Measurements from ENCODE around the gene GNA12.

- TF ChIP-seq, protein P1, sequence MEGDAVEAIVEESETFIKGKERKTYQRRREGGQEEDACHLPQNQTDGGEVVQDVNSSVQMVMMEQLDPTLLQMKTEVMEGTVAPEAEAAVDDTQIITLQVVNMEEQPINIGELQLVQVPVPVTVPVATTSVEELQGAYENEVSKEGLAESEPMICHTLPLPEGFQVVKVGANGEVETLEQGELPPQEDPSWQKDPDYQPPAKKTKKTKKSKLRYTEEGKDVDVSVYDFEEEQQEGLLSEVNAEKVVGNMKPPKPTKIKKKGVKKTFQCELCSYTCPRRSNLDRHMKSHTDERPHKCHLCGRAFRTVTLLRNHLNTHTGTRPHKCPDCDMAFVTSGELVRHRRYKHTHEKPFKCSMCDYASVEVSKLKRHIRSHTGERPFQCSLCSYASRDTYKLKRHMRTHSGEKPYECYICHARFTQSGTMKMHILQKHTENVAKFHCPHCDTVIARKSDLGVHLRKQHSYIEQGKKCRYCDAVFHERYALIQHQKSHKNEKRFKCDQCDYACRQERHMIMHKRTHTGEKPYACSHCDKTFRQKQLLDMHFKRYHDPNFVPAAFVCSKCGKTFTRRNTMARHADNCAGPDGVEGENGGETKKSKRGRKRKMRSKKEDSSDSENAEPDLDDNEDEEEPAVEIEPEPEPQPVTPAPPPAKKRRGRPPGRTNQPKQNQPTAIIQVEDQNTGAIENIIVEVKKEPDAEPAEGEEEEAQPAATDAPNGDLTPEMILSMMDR (conservative IDR thresholded peaks at IDR 0.05), result no peak
- no peak for TF ChIP-seq ZFX (IDR thresholded peaks at IDR 0.05)
Measured at GRCh38 chr7:2689343-2689847, 154.7 kb downstream of the GNA12 start.
